GM12873 (cell line): ENCODE measurements around the gene TGM2.

Experiments used
- TF ChIP-seq, protein P1 (sequence below): IDR thresholded peaks from 2 replicates; pipeline ENCODE4 v1.5.1; 2012; ENCODE audit warnings: low read depth, mild to moderate bottlenecking, moderate library complexity, low read length, control low read depth; ENCODE audit not compliant: insufficient read depth; ENCODE audit errors: missing control alignments

The TGM2 gene

GRCh38 chr20:38203337-38203980 is 38.4 kb upstream of the TGM2 start:
- TF ChIP-seq, protein P1, sequence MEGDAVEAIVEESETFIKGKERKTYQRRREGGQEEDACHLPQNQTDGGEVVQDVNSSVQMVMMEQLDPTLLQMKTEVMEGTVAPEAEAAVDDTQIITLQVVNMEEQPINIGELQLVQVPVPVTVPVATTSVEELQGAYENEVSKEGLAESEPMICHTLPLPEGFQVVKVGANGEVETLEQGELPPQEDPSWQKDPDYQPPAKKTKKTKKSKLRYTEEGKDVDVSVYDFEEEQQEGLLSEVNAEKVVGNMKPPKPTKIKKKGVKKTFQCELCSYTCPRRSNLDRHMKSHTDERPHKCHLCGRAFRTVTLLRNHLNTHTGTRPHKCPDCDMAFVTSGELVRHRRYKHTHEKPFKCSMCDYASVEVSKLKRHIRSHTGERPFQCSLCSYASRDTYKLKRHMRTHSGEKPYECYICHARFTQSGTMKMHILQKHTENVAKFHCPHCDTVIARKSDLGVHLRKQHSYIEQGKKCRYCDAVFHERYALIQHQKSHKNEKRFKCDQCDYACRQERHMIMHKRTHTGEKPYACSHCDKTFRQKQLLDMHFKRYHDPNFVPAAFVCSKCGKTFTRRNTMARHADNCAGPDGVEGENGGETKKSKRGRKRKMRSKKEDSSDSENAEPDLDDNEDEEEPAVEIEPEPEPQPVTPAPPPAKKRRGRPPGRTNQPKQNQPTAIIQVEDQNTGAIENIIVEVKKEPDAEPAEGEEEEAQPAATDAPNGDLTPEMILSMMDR, result no peak

GRCh38 chr20:38202982-38203293 is 37.9 kb upstream of the TGM2 start:
- TF ChIP-seq, protein P1, result no peak

DNA sequence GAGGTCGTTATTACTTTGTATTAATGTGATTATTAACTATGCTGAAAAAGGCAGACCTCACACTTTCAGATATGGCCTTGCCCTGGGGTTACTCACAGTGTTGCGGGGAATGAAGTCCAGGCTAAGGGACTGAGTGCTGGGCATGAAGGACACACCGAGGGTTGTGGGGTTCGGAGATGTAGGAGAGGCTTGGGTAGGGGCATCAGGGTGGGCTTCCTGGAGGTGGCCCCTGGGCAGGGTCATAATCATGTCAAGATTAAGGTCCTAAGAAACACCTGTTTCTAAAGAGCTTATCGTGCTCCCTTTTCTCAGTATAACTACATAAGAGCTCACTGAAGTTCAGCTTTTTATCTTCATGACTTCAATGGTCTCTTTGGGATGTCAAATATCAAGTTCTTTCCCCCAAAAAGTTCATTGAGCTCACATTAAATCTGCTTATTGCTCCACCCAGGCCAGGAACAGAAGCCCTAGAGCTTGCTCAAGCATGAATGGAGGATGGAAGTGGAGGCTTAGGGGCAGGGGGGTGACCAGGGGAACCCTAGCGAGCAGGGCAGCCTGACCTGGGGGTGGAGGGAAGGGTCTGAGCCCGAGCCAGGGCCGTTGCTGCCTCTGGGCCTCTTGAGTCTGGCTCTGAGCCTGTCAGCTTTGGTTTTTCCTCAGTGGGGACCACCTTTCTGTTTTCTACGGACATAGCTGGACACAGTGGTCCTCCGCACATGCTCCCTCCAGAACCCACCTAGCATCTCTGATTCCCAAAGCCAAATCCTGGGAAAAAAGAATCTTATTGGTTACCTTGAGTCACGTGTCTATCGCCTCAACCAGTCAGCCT is 37.3 kb upstream of the TGM2 start:
- TF ChIP-seq, protein P1, result no peak

- TF ChIP-seq, protein P1, result no peak
Observed at GRCh38 chr20:38201356-38201755, 36.3 kb upstream of the TGM2 start.

GRCh38 chr20:38200646-38201045 is 35.6 kb upstream of the TGM2 start:
- TF ChIP-seq, protein P1, result no peak

DNA sequence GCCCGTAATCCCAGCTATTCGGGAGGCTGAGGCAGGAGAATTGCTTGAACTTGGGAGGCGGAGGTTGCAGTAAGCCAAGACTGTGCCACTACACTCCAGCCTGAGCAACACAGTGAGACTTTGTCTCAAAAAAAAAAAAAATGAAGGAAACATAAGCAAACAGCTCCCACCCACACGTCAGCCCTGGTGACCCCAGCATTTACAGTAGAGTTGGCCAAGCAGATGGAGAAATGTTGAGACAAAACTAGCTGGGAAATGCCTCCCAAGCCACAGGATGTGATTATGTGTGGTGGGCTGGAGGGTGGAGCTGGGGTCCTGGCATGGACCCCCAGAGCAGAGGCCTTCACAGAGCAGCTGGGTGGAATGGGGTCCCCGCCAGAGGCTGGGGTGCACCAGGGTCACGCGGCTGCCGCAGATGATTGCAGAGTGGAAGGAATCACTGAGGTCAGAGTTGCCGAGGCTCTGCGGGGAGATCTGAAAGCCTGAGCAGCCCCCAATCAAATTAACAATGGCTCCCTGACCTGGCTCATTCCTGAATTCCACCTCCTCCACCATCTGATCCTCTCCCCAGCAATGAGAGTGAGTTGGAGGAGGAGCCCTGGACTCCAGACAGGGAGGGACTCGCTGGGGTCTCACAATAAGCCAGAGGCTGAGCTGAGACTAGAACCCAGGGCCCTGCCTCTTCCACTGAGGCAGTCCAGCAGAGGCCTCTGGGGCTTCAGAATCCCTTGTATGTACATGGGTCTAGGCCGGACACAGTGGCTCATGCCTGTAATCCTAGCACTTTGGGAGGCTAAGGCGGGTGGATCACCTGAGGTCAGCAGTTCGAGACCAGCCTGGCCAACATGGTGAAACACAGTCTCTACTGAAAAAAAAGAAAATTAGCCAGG is 34.7 kb upstream of the TGM2 start:
- TF ChIP-seq, protein P1, result no peak

GRCh38 chr20:38198238-38198861 is 33.3 kb upstream of the TGM2 start:
- TF ChIP-seq, protein P1, result no peak
